Mucosa of rectum (tissue), 2 donors: ENCODE measurements around the gene NRP2.

Experiments
- H3K27ac ChIP-seq, 2 donors: one replicate each; pipeline ENCODE4 v1.7.0; 2013; ENCODE audit warnings: inconsistent platforms in 2 of 2, low read depth in 2 of 2, low read length in 2 of 2
- H3K27me3 ChIP-seq, 2 donors: one replicate each; pipeline ENCODE4 v1.7.0; 2013; ENCODE audit warnings: low read length in 2 of 2; ENCODE audit not compliant: control insufficient read depth in 2 of 2, insufficient read depth in 2 of 2
- H3K36me3 ChIP-seq, 2 donors: one replicate each; pipeline ENCODE4 v1.7.0; 2013; ENCODE audit warnings: low read length in 2 of 2; ENCODE audit not compliant: control insufficient read depth in 2 of 2, insufficient read depth in 2 of 2
- H3K4me1 ChIP-seq, 2 donors: one replicate each; pipeline ENCODE4 v1.7.0; 2013; ENCODE audit warnings: low read length in 2 of 2, mild to moderate bottlenecking in 1 of 2; ENCODE audit not compliant: control insufficient read depth in 2 of 2, insufficient read depth in 2 of 2
- H3K4me3 ChIP-seq, 2 donors: one replicate each; pipeline ENCODE4 v1.7.0; 2013; ENCODE audit warnings: low read length in 2 of 2
- H3K9ac ChIP-seq, 2 donors: one replicate each; pipeline ENCODE4 v1.7.0; 2013; ENCODE audit warnings: low read length in 2 of 2, low read depth in 1 of 2, mild to moderate bottlenecking in 1 of 2
- H3K9me3 ChIP-seq, 2 donors: one replicate each; pipeline ENCODE4 v1.7.0; 2013; ENCODE audit warnings: low read length in 2 of 2; ENCODE audit not compliant: control insufficient read depth in 2 of 2
- donor health status: healthy.
- donor health status: Normal muscosa, but diverticular disease.

Gene NRP2

DNA sequence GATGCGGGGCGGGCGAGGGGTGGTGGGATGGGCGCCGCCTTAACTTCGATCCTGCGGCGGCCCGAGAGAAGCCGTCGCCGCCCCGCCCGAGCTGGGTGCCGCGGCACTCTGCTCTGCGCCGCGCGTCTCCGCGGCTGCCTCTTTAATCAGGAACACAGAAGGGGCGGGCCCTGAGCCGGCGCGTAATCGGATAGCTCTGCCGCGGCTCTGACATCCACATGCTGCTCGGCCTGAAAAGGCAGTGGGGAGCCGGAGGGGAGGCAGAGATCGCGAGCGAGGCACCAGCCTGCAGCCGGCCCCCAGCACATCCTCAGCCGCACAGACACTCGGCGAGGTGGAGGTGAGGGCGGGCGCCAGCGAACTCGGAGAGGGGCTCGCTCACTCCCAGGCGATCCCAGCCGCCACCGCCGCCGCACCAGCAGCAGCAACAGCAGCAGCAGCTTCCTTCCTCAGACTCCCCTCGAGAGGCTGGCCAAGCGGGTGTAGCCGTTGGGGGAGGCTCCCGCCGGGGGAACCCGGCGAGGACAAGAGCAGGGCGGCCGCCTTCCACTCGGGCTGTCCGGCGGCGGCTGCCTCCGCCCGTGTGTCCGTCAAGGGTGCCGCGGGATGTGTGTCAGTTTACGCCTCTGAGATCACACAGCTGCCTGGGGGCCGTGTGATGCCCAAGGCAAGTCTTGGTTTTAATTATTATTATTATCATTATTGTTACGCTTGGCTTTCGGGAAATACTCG is at the start of gene NRP2:
NRP2 (plus strand) TSS at position 263 of the 732 bp plus-strand sequence. CDS start 790 bp downstream, outside the sequence.
- Histone ChIP-seq H3K4me1 (peaks cover 8 to 22% of the 10 kb centered on the region in 2 donors), H3K36me3 (no peaks in the 10 kb centered on the region), H3K9me3 (no peaks in the 10 kb centered on the region), H3K27ac (peak within 1 kb of the TSS; percentile 74 to 78), H3K9ac (peak within 1 kb of the TSS; percentile 48 to 63), H3K27me3 (peaks cover 29 to 45% of the 10 kb centered on the region in 2 donors), H3K4me3 (peak within 1 kb of the TSS; percentile 77)

- no peaks in the 10 kb centered on the region for H3K4me1 ChIP-seq
These were observed 48.3 kb upstream of the NRP2 start for GRCh38 chr2:205633994-205634393.

GRCh38 chr2:205636549-205637319 is 45.6 kb upstream of the NRP2 start:
- Histone ChIP-seq H3K36me3 (no peaks in the 10 kb centered on the region), H3K27ac (no peak overlapping the region), H3K27me3 (no peaks in the 10 kb centered on the region)

More at GRCh38 chr2:205633994-205634393, 48.3 kb upstream of the NRP2 start:
- no peak overlapping the region for H3K9ac ChIP-seq
- H3K27me3 ChIP-seq, result no peaks in the 10 kb centered on the region
- H3K4me3 ChIP-seq, result no peak overlapping the region
- no peaks in the 10 kb centered on the region for H3K9me3 ChIP-seq
- H3K27ac ChIP-seq, result no peak overlapping the region
- no peaks in the 10 kb centered on the region for H3K36me3 ChIP-seq

GRCh38 chr2:205637320-205637602 is 45.0 kb upstream of the NRP2 start:
- Histone ChIP-seq H3K27me3 (peaks cover 0 to under 1% of the 10 kb centered on the region in 2 donors), H3K9me3 (no peaks in the 10 kb centered on the region), H3K4me1 (no peaks in the 10 kb centered on the region), H3K4me3 (no peak overlapping the region), H3K9ac (no peak overlapping the region), H3K27ac (no peak overlapping the region), H3K36me3 (no peaks in the 10 kb centered on the region)

More at GRCh38 chr2:205636549-205637319, 45.6 kb upstream of the NRP2 start:
- H3K4me1 ChIP-seq, result no peaks in the 10 kb centered on the region
- no peak overlapping the region for H3K4me3 ChIP-seq
- H3K9me3 ChIP-seq, result no peaks in the 10 kb centered on the region
- H3K9ac ChIP-seq, result no peak overlapping the region

GRCh38 chr2:205637779-205638503 is 44.4 kb upstream of the NRP2 start:
- no peaks in the 10 kb centered on the region for H3K36me3 ChIP-seq
- no peaks in the 10 kb centered on the region for H3K9me3 ChIP-seq
- H3K27ac ChIP-seq, result no peak overlapping the region
- H3K9ac ChIP-seq, result no peak overlapping the region
- H3K27me3 ChIP-seq, result peaks cover 0 to 3% of the 10 kb centered on the region in 2 donors
- no peak overlapping the region for H3K4me3 ChIP-seq
- no peaks in the 10 kb centered on the region for H3K4me1 ChIP-seq

DNA sequence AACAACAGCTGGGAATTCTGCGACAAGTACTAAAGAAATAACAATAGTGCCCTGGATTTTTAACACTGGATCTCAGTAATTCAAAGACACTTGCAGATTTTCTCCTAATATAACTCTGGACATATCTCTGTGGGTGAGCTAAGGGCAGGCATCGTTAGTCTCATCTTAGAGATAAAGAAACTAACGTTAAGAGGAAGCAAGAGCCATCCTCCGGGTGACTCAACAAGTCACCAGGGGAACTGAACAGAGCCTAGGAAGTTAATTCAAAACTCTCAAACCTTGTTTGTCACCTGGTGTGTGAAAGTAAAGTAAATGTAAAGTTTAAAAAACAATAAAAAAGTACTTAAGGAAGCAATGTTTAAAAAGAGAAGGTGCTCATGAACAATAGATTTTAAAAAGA is 41.6 kb upstream of the NRP2 start:
- Histone ChIP-seq H3K36me3 (no peaks in the 10 kb centered on the region), H3K27me3 (peaks cover 0 to 3% of the 10 kb centered on the region in 2 donors)

DNA sequence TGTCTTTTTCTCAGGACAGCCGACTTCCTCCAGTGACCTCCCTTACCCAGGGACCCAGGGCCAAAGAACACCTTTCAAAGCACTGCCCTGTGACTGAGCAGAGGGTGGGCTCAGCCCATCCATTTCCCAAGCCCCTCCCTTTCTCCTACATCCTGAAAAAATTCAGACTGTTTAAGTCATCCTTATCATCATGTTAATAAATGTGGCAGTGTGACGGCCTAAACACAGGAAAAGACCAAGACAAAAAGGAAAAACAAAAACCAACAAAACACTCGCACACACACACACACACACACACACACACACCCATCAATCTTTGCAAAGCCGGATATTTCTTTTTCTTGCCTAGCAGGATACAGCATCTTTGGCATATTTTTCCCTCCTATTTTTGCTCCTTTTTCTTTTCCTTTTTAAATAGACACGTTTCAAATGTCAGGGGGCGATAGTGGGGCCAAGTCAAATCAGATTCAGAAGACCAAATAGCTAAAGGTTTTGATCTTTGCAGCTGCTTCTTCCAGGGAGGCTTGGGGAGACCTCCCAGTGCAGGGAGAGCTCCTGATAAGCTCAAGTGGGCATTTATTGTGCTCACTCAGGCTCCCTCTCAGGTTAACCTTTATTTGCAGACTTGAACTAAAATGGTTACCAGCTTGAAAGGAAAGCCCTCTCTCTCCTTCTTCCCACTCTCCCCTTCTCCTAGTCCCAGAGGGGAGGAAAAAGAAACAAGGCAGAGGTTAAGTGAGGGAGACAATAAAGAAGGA is 39.5 kb upstream of the NRP2 start:
- Histone ChIP-seq H3K27me3 (peaks cover 0 to 3% of the 10 kb centered on the region in 2 donors), H3K36me3 (no peaks in the 10 kb centered on the region), H3K27ac (no peak overlapping the region), H3K9me3 (no peaks in the 10 kb centered on the region), H3K4me3 (no peak overlapping the region), H3K4me1 (no peaks in the 10 kb centered on the region), H3K9ac (no peak overlapping the region)

More for the DNA sequence above, 41.6 kb upstream of the NRP2 start:
- H3K9me3 ChIP-seq, result no peaks in the 10 kb centered on the region
- no peak overlapping the region for H3K9ac ChIP-seq
- H3K4me1 ChIP-seq, result no peaks in the 10 kb centered on the region
- H3K4me3 ChIP-seq, result no peak overlapping the region
- H3K27ac ChIP-seq, result no peak overlapping the region

DNA sequence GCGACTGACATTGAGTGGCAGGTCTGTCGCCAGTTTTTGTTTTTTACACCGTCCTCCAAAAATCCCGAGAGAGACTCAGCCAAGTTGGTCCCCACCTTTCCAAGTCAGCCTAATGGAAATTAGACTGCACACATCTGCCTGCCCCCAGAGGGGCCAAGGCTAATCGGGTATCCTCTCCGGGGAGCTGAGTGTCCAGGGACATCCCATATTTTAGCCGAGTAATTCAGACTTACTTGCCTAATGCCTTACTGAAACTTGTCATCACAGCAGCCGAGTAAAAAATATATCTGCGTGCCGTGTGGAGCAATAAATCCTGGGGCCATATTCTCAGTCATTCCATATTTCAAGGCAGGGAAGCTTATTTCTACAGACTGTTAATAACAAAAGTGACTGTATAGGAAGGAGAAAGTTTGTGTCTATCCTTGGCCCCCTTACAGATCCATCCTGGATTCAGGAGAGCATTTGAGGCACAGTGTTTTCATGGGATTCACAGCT is 38.9 kb upstream of the NRP2 start:
- no peaks in the 10 kb centered on the region for H3K4me1 ChIP-seq
- peaks cover 0 to 3% of the 10 kb centered on the region in 2 donors for H3K27me3 ChIP-seq
- H3K9me3 ChIP-seq, result no peaks in the 10 kb centered on the region
- no peaks in the 10 kb centered on the region for H3K36me3 ChIP-seq
- no peak overlapping the region for H3K9ac ChIP-seq
- H3K4me3 ChIP-seq, result no peak overlapping the region
- no peak overlapping the region for H3K27ac ChIP-seq

DNA sequence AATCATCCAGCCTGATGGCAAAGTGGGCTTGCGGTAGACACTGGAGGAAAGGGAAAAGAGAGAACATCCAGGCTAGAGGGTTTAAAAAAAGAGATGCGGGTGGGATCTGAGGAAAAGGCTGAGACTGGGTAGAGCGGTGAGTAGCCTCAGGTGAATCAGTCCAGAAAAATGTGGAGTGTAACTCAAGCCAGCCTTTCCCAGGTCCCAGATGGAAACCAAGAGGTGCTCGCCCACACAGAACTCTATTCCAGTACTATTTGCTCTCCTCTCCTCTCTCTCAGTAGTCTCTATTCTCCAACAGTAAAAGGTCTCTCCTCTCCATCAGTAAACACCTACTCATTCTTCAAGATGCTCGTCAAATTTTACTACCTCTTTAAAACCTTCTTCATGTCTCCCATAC is 38.3 kb upstream of the NRP2 start:
- no peak overlapping the region for H3K4me3 ChIP-seq
- no peak overlapping the region for H3K9ac ChIP-seq
- H3K36me3 ChIP-seq, result no peaks in the 10 kb centered on the region
- H3K27ac ChIP-seq, result no peak overlapping the region
- no peaks in the 10 kb centered on the region for H3K4me1 ChIP-seq
- H3K9me3 ChIP-seq, result no peaks in the 10 kb centered on the region
- H3K27me3 ChIP-seq, result peaks cover 0 to 3% of the 10 kb centered on the region in 2 donors
